Activated CD4-positive, CD25-positive, alpha-beta regulatory T cell treated with anti-CD3 and anti-CD28 coated beads, Interleukin-2, amount 50 U/mL, for 24 hours (primary cell): ENCODE measurements around the gene HOXD11.

Source experiments
- ATAC-seq, 2 donors: fragments of 150-1000 bp; cut with Tn5 transposase; one replicate each; pipeline ENCODE4 v1.10.0; 2021; ENCODE audit warnings: mild to moderate bottlenecking in 1 of 2, moderate library complexity in 1 of 2

The HOXD11 gene

GRCh38 chr2:176151442-176152287, 44.6 kb downstream of the HOXD11 start, which contains the start of gene HOXD4:
HOXD4 (plus strand) TSS chr2:176151550; CDS start chr2:176151634, 84 bp downstream.
- ATAC-seq, result no peak

- no peak for ATAC-seq
Observed at GRCh38 chr2:176152350-176153181, 45.5 kb downstream of the HOXD11 start.

GRCh38 chr2:176154576-176155252, 47.6 kb downstream of the HOXD11 start:
- no peak for ATAC-seq

DNA sequence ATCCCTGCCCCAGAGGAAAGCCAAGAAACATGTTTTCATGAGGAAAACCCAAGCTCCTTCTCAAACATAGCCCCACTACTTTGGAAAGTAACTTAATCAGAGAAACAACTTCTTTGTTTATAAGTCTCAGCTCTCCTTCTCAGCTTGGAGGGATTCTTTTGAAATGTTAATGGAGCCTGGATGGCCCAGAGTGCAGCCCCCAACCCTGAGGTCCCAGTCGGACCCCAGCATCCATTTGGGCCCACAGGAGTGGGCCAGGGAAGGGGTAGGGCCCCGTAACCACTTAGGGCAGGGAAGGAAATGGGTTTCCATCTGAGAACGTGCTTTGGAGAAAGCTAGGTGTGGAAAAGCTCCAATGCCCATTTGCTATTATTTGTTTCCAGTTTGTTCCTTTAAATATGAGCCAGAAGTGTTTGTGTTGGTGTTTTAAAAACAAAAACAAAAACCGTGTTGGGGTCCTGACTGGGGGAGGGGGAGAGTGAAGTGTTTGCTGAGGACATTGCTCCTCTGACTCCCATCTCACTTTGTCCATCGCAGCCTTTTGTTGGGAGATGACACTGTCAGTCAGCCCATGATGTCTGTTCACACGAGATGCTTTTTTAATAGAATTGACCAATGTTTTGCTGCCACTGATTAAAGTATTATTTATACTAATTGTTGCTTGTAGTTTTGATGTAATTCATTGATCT, 48.4 kb downstream of the HOXD11 start:
- ATAC-seq, result no peak

DNA sequence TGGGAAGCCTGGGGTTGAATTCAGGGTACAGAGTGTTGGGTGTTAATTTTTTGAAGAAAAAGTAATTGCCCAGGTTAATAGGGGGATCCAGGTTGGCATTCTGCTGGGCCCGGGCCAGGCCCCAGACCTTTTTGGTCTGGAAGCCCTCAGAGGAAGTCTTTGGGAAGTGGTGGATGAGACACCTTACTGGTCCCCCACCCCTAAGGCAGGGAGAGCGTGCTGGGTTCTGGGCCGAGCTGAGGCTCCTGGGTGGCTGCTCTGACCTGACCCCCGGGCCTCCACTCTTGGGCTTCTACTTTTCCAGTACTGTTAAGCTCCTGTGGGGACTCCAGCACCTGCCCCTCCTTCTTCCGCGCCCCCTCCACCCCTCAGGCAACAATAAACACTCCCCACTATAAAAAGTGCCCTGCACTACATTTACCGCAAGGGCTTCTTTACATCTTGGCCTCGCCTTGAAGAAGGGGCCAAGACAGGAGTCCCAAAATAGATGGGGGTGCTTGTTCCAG, 49.3 kb downstream of the HOXD11 start:
- ATAC-seq, result no peak

GRCh38 chr2:176156807-176157498, 49.9 kb downstream of the HOXD11 start, which contains the start of gene HOXD3:
HOXD3 (plus strand) TSS chr2:176157307; CDS start chr2:176169115, 11,808 bp downstream.
- ATAC-seq, result no peak

- ATAC-seq, result no peak
Observed at GRCh38 chr2:176157499-176158185, 50.6 kb downstream of the HOXD11 start.

DNA sequence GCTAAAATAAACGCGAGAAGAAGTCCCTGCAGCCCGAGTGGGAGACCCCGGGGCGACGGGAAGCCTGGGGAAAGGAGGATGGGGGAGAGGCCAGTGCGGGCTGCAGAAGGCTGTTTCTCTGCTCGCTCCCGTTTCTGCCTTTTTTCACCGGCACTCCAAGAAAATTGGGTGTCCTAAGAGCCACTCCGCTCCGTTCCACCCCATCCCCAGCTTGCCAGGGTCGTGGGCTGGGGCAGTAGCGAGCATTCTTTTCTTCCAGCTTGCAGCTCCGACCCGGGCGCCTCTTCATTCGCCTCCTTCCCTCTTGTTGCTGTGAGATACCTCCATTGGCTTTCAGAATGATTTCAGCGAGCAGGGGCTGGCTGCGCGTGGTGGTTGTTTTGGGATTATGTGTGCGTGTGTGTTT, 51.1 kb downstream of the HOXD11 start:
- no peak for ATAC-seq

- no peak for ATAC-seq
Observed at GRCh38 chr2:176158855-176159662, 52.0 kb downstream of the HOXD11 start.
